ENCODE data around the gene TMEM117.

The TMEM117 gene

GRCh38 chr12:44384136-44384535 lies 548.3 kb downstream of the TMEM117 start:
- no peak for TF ChIP-seq CTCF (conservative IDR thresholded peaks at IDR 0.05; ENCODE audit: low read depth, low read length)
- H3K4me2 ChIP-seq, result no peak overlapping the region
- H2AFZ ChIP-seq (ENCODE audit: low read depth), result no peak overlapping the region
- H3K27me3 ChIP-seq (ENCODE audit: insufficient read depth, low read depth), result no peaks in the 10 kb centered on the region
- no peaks in the 10 kb centered on the region for H4K20me1 ChIP-seq (ENCODE audit: insufficient read depth)
- H3K4me1 ChIP-seq (ENCODE audit: low read depth, poor library complexity, severe bottlenecking), result no peaks in the 10 kb centered on the region
- H3K4me3 ChIP-seq (IDR thresholded peaks at IDR 0.05; ENCODE audit: insufficient read depth, low read depth, low read length), result no peak overlapping the region
- H3K79me2 ChIP-seq (ENCODE audit: insufficient read depth, low read depth), result no peaks in the 10 kb centered on the region
- H3K27ac ChIP-seq, result no peak overlapping the region
- H3K9ac ChIP-seq, result no peak overlapping the region
- no peaks in the 10 kb centered on the region for H3K36me3 ChIP-seq (ENCODE audit: insufficient read depth)

DNA sequence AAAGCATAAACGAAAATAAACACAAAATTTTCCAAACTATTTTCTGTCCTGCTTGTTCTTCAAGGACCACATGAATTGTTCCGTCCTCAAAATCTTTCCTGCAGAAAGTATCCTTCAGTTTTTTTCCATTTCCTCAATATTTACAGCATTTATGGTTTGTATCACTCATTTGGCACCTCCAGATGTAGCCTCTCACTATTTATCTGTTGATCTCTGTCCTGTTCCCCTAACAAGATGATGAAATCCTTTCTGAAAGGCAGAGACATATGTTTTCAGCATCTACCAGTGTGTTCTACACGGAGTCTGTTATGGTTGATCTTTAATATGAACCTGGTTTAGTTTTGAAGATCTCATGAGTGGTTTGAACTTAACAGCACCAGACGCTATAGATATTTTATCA lies 550.1 kb downstream of the TMEM117 start:
- Histone ChIP-seq H3K27me3 (ENCODE audit: insufficient read depth, low read depth) (no peaks in the 10 kb centered on the region), H3K4me2 (no peak overlapping the region), H3K27ac (no peak overlapping the region), H3K4me3 (IDR thresholded peaks at IDR 0.05; ENCODE audit: insufficient read depth, low read depth, low read length) (no peak overlapping the region), H3K4me1 (ENCODE audit: low read depth, poor library complexity, severe bottlenecking) (no peaks in the 10 kb centered on the region), H4K20me1 (ENCODE audit: insufficient read depth) (no peaks in the 10 kb centered on the region), H3K79me2 (ENCODE audit: insufficient read depth, low read depth) (no peaks in the 10 kb centered on the region), H3K9ac (no peak overlapping the region), H3K36me3 (ENCODE audit: insufficient read depth) (no peaks in the 10 kb centered on the region), H2AFZ (ENCODE audit: low read depth) (no peak overlapping the region)
- no peak for TF ChIP-seq CTCF (conservative IDR thresholded peaks at IDR 0.05; ENCODE audit: low read depth, low read length)

DNA sequence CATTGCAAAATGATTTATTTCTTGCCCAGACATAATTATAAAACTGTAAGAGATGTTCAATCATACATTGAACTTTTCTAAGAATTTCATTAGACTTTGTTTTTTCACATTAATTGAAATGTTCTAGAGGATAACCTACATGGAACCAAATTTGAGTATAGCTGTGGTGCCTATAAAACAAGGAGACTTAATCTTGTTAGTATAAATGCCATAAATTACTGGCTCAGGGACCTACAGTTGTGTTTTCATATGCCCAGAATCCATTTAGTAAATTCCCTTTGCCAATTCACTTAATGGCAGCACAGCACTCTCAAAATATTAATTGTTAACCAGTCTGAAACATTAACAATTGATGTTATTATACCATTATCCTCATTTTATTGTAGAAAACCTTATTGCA lies 551.7 kb downstream of the TMEM117 start:
- Histone ChIP-seq H3K27me3 (ENCODE audit: insufficient read depth, low read depth) (no peaks in the 10 kb centered on the region), H3K79me2 (ENCODE audit: insufficient read depth, low read depth) (no peaks in the 10 kb centered on the region), H4K20me1 (ENCODE audit: insufficient read depth) (no peaks in the 10 kb centered on the region), H3K27ac (no peak overlapping the region), H3K4me1 (ENCODE audit: low read depth, poor library complexity, severe bottlenecking) (no peaks in the 10 kb centered on the region), H2AFZ (ENCODE audit: low read depth) (no peak overlapping the region), H3K4me3 (IDR thresholded peaks at IDR 0.05; ENCODE audit: insufficient read depth, low read depth, low read length) (no peak overlapping the region), H3K4me2 (no peak overlapping the region), H3K9ac (no peak overlapping the region), H3K36me3 (ENCODE audit: insufficient read depth) (no peaks in the 10 kb centered on the region)
- no peak for TF ChIP-seq CTCF (conservative IDR thresholded peaks at IDR 0.05; ENCODE audit: low read depth, low read length)

- H3K79me2 ChIP-seq (ENCODE audit: insufficient read depth, low read depth), result no peaks in the 10 kb centered on the region
These were observed 553.2 kb downstream of the TMEM117 start for GRCh38 chr12:44389038-44389437.

More at GRCh38 chr12:44389038-44389437, 553.2 kb downstream of the TMEM117 start:
- Histone ChIP-seq H3K27me3 (ENCODE audit: insufficient read depth, low read depth) (no peaks in the 10 kb centered on the region), H3K4me2 (no peak overlapping the region), H3K9ac (no peak overlapping the region), H3K4me3 (IDR thresholded peaks at IDR 0.05; ENCODE audit: insufficient read depth, low read depth, low read length) (no peak overlapping the region), H2AFZ (ENCODE audit: low read depth) (no peak overlapping the region), H3K4me1 (ENCODE audit: low read depth, poor library complexity, severe bottlenecking) (no peaks in the 10 kb centered on the region), H3K27ac (no peak overlapping the region), H4K20me1 (ENCODE audit: insufficient read depth) (no peaks in the 10 kb centered on the region), H3K36me3 (ENCODE audit: insufficient read depth) (no peaks in the 10 kb centered on the region)
- no peak for TF ChIP-seq CTCF (conservative IDR thresholded peaks at IDR 0.05; ENCODE audit: low read depth, low read length)
